ENCODE results near the gene GALK2. TPM values are rescaled to one million over a fixed set of nuclear protein-coding genes. Genes with fewer than 3 reads are reported as not detected.

GALK2 gene
- polyA plus RNA-seq, 1 donor (not counting 4 experiments of a cell fraction or from before 2014, with no cell fraction given) = 29.7 TPM

GRCh38 chr15:49287481-49287880 is 117.4 kb downstream of the GALK2 start:
- Histone ChIP-seq H3K4me1 (ENCODE audit: control insufficient read depth, extremely low read depth, insufficient read depth, low read length) (no peaks in the 10 kb centered on the region), H3K9me1 (ENCODE audit: control insufficient read depth, extremely low read depth, insufficient read depth, low read length) (no peaks in the 10 kb centered on the region), H3K4me2 (ENCODE audit: control insufficient read depth, extremely low read depth, insufficient read depth, low read depth, low read length) (no peak overlapping the region), H3K36me3 (ENCODE audit: control insufficient read depth in 2 of 2, extremely low read depth in 1 of 2, insufficient read depth in 2 of 2, low read length in 2 of 2) (peaks cover 1 to 3% of the 10 kb centered on the region in 2 experiments), H3K79me2 (ENCODE audit: control insufficient read depth, insufficient read depth, low read length) (no peaks in the 10 kb centered on the region), H4K20me1 (ENCODE audit: control insufficient read depth, extremely low read depth, insufficient read depth, low read length) (no peaks in the 10 kb centered on the region), H3K9ac (ENCODE audit: control insufficient read depth, extremely low read depth, insufficient read depth, low read length) (no peak overlapping the region), H2AFZ (ENCODE audit: control insufficient read depth, low read length) (no peak overlapping the region), H3K9me3 (ENCODE audit: control insufficient read depth, low read depth, low read length) (no peaks in the 10 kb centered on the region), H3K27me3 (ENCODE audit: control insufficient read depth, extremely low read depth, insufficient read depth, low read length) (no peaks in the 10 kb centered on the region), H3K4me3 (ENCODE audit: control insufficient read depth in 2 of 3, extremely low read depth in 1 of 3, insufficient read depth in 2 of 3, low read depth in 1 of 3, low read length in 3 of 3) (no peak overlapping the region), H3K27ac (ENCODE audit: control insufficient read depth, insufficient read depth, low read length) (no peak overlapping the region)
- FAIRE-seq (no peak), DNase-seq (ENCODE audit: low read depth, low spot score) (no peak)
- no peak for TF ChIP-seq EZH2 (IDR thresholded peaks at IDR 0.05; ENCODE audit: low read length)
- TF ChIP-seq CTCF (optimal IDR thresholded peaks at IDR 0.05 in 1 of 3, IDR thresholded peaks at IDR 0.05 in 1 of 3, conservative IDR thresholded peaks at IDR 0.05 in 1 of 3; ENCODE audit: extremely low read depth in 1 of 3, insufficient read depth in 2 of 3, low read length in 3 of 3) = no peak
- dilution Hi-C loops (cut with MboI; ENCODE audit: extremely low pct_ligation_motif_present, low sequenced_read_pairs) = no loop called here

- H3K4me2 ChIP-seq (ENCODE audit: control insufficient read depth, extremely low read depth, insufficient read depth, low read depth, low read length) = no peak overlapping the region
- no peaks in the 10 kb centered on the region for H3K79me2 ChIP-seq (ENCODE audit: control insufficient read depth, insufficient read depth, low read length)
- dilution Hi-C loops (cut with MboI; ENCODE audit: extremely low pct_ligation_motif_present, low sequenced_read_pairs) = no loop called here
- no peak overlapping the region for H2AFZ ChIP-seq (ENCODE audit: control insufficient read depth, low read length)
- H3K4me3 ChIP-seq (ENCODE audit: control insufficient read depth in 2 of 3, extremely low read depth in 1 of 3, insufficient read depth in 2 of 3, low read depth in 1 of 3, low read length in 3 of 3) = no peak overlapping the region
- no peaks in the 10 kb centered on the region for H3K9me3 ChIP-seq (ENCODE audit: control insufficient read depth, low read depth, low read length)
- no peaks in the 10 kb centered on the region for H3K27me3 ChIP-seq (ENCODE audit: control insufficient read depth, extremely low read depth, insufficient read depth, low read length)
- TF ChIP-seq CTCF (optimal IDR thresholded peaks at IDR 0.05 in 1 of 3, IDR thresholded peaks at IDR 0.05 in 1 of 3, conservative IDR thresholded peaks at IDR 0.05 in 1 of 3; ENCODE audit: extremely low read depth in 1 of 3, insufficient read depth in 2 of 3, low read length in 3 of 3) (no peak), EZH2 (IDR thresholded peaks at IDR 0.05; ENCODE audit: low read length) (no peak)
- no peak for DNase-seq (ENCODE audit: low read depth, low spot score)
- no peak overlapping the region for H3K27ac ChIP-seq (ENCODE audit: control insufficient read depth, insufficient read depth, low read length)
- no peaks in the 10 kb centered on the region for H4K20me1 ChIP-seq (ENCODE audit: control insufficient read depth, extremely low read depth, insufficient read depth, low read length)
- no peaks in the 10 kb centered on the region for H3K4me1 ChIP-seq (ENCODE audit: control insufficient read depth, extremely low read depth, insufficient read depth, low read length)
- FAIRE-seq = no peak
- H3K9ac ChIP-seq (ENCODE audit: control insufficient read depth, extremely low read depth, insufficient read depth, low read length) = no peak overlapping the region
- peaks cover 1 to 3% of the 10 kb centered on the region in 2 experiments for H3K36me3 ChIP-seq (ENCODE audit: control insufficient read depth in 2 of 2, extremely low read depth in 1 of 2, insufficient read depth in 2 of 2, low read length in 2 of 2)
- H3K9me1 ChIP-seq (ENCODE audit: control insufficient read depth, extremely low read depth, insufficient read depth, low read length) = no peaks in the 10 kb centered on the region
These were observed 118.3 kb downstream of the GALK2 start for GRCh38 chr15:49288391-49288790.

Measured in keratinocyte (primary cell).